ENCODE data around the gene ADCK1. TPM values are rescaled to one million over a fixed set of nuclear protein-coding genes. Genes with fewer than 3 reads are reported as not detected.

The ADCK1 gene
- total and polyA plus RNA-seq, 9 of the 15 experiments (the other 6 are each of a cell fraction or from before 2014, with no cell fraction given) = 2.8 to 8.9 (median 4.3) TPM

- peaks cover 3 to 4% of the 10 kb centered on the region in 2 experiments; a peak in 3 of 5 replicates for H3K4me1 ChIP-seq (replicated peaks in 1 of 2; ENCODE audit: control insufficient read depth in 2 of 2, insufficient read depth in 2 of 2, low read length in 2 of 2)
- BruUV-seq (replicated peaks) = TSS peak; percentile 68
- peaks cover 46% of the 10 kb centered on the region for H3K79me2 ChIP-seq (ENCODE audit: control insufficient read depth, insufficient read depth, low read length)
- peak overlapping the region; percentile 98 for H2AFZ ChIP-seq (ENCODE audit: low read depth, low read length)
- peak overlapping the region; percentile 85 for H3K4me2 ChIP-seq (ENCODE audit: insufficient read depth, low read length)
- H3K9ac ChIP-seq (ENCODE audit: insufficient read depth in 1 of 2, low read depth in 2 of 2, low read length in 2 of 2) = peak overlapping the region; percentile 92 to 96
- POLR2A ChIA-PET = interaction anchor here (0.6 to 2.2 kb wide), 4 partner anchors 8 to 132 kb away, joined by 3 to 9 read pairs (median 6); no protein-coding TSS in a partner anchor
- in situ Hi-C loops (cut with MboI) = loop anchor here (5.0 kb wide), 1 partner anchor 36 kb away; no protein-coding TSS in a partner anchor
- no peaks in the 10 kb centered on the region for H3K9me1 ChIP-seq (ENCODE audit: control insufficient read depth, insufficient read depth, low read length)
- peak; percentile 75 for ATAC-seq
- CTCF ChIA-PET (ENCODE audit: low intra/inter-chr PET ratio) = interaction anchor here (0.5 to 0.7 kb wide), 2 partner anchors 460 to 662 kb away, joined by 3 read pairs; no protein-coding TSS in a partner anchor
- peak overlapping the region; percentile 89 for H3K27ac ChIP-seq (ENCODE audit: extremely low read depth, low read depth, low read length)
- H3K9me3 ChIP-seq (replicated peaks; ENCODE audit: control insufficient read depth, insufficient read depth, low read depth, low read length) = no peaks in the 10 kb centered on the region
- peak overlapping the region; percentile 79 for H3K4me3 ChIP-seq
- peak; percentile 29 to 68 (median 42) for DNase-seq (ENCODE audit: extremely low read depth in 1 of 4, low spot score in 3 of 4)
- intact Hi-C loops (cut with micrococcal nuclease) = loop anchor here (2.0 kb wide), 2 partner anchors 39 to 99 kb away; partner anchors contain the start of gene ADCK1
- H3K36me3 ChIP-seq (ENCODE audit: control insufficient read depth, insufficient read depth, low read length) = peaks cover 31% of the 10 kb centered on the region; the same call in 1 of the 3 replicates
- H4K20me1 ChIP-seq (replicated peaks; ENCODE audit: control insufficient read depth, insufficient read depth, low read length) = no peaks in the 10 kb centered on the region
- no peak for FAIRE-seq
- 0% methylated on average over 24 of the region's 24 CpGs for WGBS (ENCODE audit: insufficient coverage, low coverage, missing lambda C conversion rate)
- H3K27me3 ChIP-seq (ENCODE audit: control insufficient read depth in 2 of 2, insufficient read depth in 2 of 2, low read length in 2 of 2) = no peaks in the 10 kb centered on the region
- TF ChIP-seq NR2F6 (CRISPR knock-in tag; IDR thresholded peaks at IDR 0.05) (no peak), STAT5A (IDR thresholded peaks at IDR 0.05; ENCODE audit: borderline replicate concordance, low read length) (no peak), MAFF (IDR thresholded peaks at IDR 0.05; ENCODE audit: low read length) (no peak), FOXK2 (conservative IDR thresholded peaks at IDR 0.05 in 1 of 2, IDR thresholded peaks at IDR 0.05 in 1 of 2; ENCODE audit: low read depth in 2 of 2) (peak; percentile 30 to 36; a peak in 2 of 4 replicates), RAD21 (CRISPR knock-in tag; conservative IDR thresholded peaks at IDR 0.05 in 1 of 2, IDR thresholded peaks at IDR 0.05 in 1 of 2) (peak; percentile 28 to 35; a peak in 2 of 4 replicates), PTRF (tag; IDR thresholded peaks at IDR 0.05) (no peak), SNRNP70 (optimal IDR thresholded peaks at IDR 0.05; ENCODE audit: low read depth, low read length) (no peak), DNMT1 (IDR thresholded peaks at IDR 0.05) (no peak), CEBPB (tag; IDR thresholded peaks at IDR 0.05) (peak; percentile 83), TEAD2 (tag; IDR thresholded peaks at IDR 0.05) (no peak), ZNF75A (CRISPR knock-in tag; IDR thresholded peaks at IDR 0.05) (no peak), LARP7 (IDR thresholded peaks at IDR 0.05) (no peak), CREB1 (IDR thresholded peaks at IDR 0.05) (no peak), CREB1 (CRISPR knock-in tag; IDR thresholded peaks at IDR 0.05) (peak; percentile 38; the same call in 1 of the 2 replicates), ATF1 (CRISPR knock-in tag; IDR thresholded peaks at IDR 0.05) (no peak), ATF1 (tag; IDR thresholded peaks at IDR 0.05) (peak; percentile 51; the same call in 1 of the 2 replicates), SP1 (CRISPR knock-in tag; IDR thresholded peaks at IDR 0.05) (peak; percentile 53; the same call in 1 of the 2 replicates), MYBL2 (IDR thresholded peaks at IDR 0.05; ENCODE audit: low read depth) (no peak), MYBL2 (CRISPR knock-in tag; IDR thresholded peaks at IDR 0.05; ENCODE audit: borderline replicate concordance) (no peak), NFIX (CRISPR knock-in tag; IDR thresholded peaks at IDR 0.05; ENCODE audit: low read depth) (no peak), HMGN3 (IDR thresholded peaks at IDR 0.05; ENCODE audit: borderline replicate concordance, extremely low read depth, insufficient read length, low read depth, low read length) (no peak)
- TF ChIP-seq, protein P1, sequence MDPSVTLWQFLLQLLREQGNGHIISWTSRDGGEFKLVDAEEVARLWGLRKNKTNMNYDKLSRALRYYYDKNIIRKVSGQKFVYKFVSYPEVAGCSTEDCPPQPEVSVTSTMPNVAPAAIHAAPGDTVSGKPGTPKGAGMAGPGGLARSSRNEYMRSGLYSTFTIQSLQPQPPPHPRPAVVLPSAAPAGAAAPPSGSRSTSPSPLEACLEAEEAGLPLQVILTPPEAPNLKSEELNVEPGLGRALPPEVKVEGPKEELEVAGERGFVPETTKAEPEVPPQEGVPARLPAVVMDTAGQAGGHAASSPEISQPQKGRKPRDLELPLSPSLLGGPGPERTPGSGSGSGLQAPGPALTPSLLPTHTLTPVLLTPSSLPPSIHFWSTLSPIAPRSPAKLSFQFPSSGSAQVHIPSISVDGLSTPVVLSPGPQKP (CRISPR knock-in tag; IDR thresholded peaks at IDR 0.05) = no peak
Observed at GRCh38 chr14:77761205-77761931, 38.5 kb upstream of the ADCK1 start.

Data from K562 (cell line).